GM23248 (cell line): ENCODE results near the gene SLC2A10.

ENCODE experiments used
- EZH2 ChIP-seq: fragments of 200-600 bp; sonication (generic); IDR thresholded peaks from 2 replicates; pipeline ENCODE4 v1.6.1; 2018; ENCODE audit warnings: antibody characterized with exemption, mild to moderate bottlenecking; ENCODE audit not compliant: insufficient read depth, poor library complexity, severe bottlenecking
- EZH2phosphoT487 ChIP-seq: fragments of 200-600 bp; sonication (generic); IDR thresholded peaks from 2 replicates; pipeline ENCODE4 v1.6.1; 2018; ENCODE audit warnings: antibody characterized with exemption, moderate library complexity, mild to moderate bottlenecking, low read depth; ENCODE audit not compliant: insufficient read depth

DNA sequence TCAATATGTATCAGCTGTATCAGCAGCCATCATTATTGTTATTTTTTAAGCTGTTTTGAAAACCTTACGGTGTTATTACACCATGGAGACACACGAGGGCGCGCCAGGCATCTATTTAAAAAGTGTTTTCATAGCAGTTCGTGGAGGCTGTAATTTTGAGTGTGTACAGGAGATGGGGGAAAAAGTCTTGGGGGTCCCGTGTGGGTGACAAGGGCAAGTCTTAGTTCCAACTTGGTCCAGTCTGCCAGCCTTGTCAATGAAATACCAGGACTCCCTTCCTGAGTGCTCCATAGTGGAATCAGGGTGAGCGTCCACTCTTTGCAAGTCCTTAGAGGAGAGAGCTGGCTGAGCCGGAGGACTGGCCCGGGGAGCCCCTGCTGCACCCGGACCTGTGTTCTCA is 43.3 kb downstream of the SLC2A10 start:
- TF ChIP-seq EZH2phosphoT487 (no peak), EZH2 (no peak)
